ENCODE results near the gene SPEF2. TPM values are rescaled to one million over a fixed set of nuclear protein-coding genes. Genes with fewer than 3 reads are reported as not detected.

SPEF2 gene
- total and polyA plus RNA-seq, 12 donors, result 3.3 to 19.7 (median 7.9) TPM

DNA sequence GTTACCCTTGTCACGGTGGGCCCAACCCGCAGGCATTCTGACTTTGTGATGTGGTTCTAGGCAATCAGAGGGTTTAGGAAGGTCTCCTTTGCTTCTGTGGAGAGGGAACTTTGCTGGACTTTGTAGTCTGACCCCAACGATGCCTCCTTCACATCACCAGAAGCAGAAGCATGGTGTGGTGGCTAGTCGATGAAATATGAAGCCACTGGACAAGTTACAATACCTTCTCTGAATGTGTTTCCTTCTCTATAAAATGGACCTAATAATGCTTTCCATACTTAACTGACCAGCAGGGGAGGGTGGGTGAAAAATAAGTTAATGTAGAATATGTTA lies 607 bp downstream of the SPEF2 start:
- H3K9me3 ChIP-seq (replicated peaks in 1 of 3), result no peaks in the 10 kb centered on the region
- H3K4me1 ChIP-seq (replicated peaks in 1 of 2), result no peaks in the 10 kb centered on the region
- no peaks in the 10 kb centered on the region for H3K27me3 ChIP-seq
- DNase-seq, result no peak
- no peak overlapping the region for H3K27ac ChIP-seq
- TF ChIP-seq, protein P1, sequence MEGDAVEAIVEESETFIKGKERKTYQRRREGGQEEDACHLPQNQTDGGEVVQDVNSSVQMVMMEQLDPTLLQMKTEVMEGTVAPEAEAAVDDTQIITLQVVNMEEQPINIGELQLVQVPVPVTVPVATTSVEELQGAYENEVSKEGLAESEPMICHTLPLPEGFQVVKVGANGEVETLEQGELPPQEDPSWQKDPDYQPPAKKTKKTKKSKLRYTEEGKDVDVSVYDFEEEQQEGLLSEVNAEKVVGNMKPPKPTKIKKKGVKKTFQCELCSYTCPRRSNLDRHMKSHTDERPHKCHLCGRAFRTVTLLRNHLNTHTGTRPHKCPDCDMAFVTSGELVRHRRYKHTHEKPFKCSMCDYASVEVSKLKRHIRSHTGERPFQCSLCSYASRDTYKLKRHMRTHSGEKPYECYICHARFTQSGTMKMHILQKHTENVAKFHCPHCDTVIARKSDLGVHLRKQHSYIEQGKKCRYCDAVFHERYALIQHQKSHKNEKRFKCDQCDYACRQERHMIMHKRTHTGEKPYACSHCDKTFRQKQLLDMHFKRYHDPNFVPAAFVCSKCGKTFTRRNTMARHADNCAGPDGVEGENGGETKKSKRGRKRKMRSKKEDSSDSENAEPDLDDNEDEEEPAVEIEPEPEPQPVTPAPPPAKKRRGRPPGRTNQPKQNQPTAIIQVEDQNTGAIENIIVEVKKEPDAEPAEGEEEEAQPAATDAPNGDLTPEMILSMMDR (IDR thresholded peaks at IDR 0.05), result no peak
- no peak for TF ChIP-seq POLR2A (IDR thresholded peaks at IDR 0.05)
- WGBS, 4 donors, result 0 to 3% (median 3%) methylated on average over 3 to 4 of the region's 4 CpGs
- intact Hi-C loops (cut with DNase I), result no loop called here
- H3K4me3 ChIP-seq, result peak overlapping the region; percentile 71 to 86 (median 78)
- no peaks in the 10 kb centered on the region for H3K36me3 ChIP-seq (replicated peaks in 1 of 2)

DNA sequence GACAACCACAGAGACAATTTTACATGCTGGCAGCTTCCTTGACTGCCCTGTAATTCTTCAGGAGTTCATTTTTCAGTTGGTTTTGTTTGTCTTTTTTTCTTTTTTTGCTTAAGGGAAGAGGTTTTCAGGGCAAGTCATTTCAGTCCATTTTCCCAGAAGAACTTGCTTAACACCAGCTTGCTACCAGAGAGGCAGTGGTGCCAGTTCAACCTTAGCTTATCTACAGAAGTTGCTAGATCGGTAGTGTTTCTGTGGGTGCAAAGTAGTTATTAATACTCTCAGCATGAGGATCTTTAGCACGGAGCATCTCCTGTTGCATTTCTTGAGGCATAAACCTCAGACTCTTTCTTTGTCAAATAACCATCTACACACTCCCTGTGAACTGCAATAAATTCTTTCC lies 1.1 kb downstream of the SPEF2 start:
- TF ChIP-seq POLR2A (IDR thresholded peaks at IDR 0.05), result no peak
- TF ChIP-seq, protein P1 (IDR thresholded peaks at IDR 0.05), result no peak
- Histone ChIP-seq H3K4me3 (peak overlapping the region in 1 of 4 donors; percentile 74), H3K27ac (no peak overlapping the region), H3K9me3 (replicated peaks in 1 of 3) (no peaks in the 10 kb centered on the region), H3K36me3 (replicated peaks in 1 of 2) (no peaks in the 10 kb centered on the region), H3K4me1 (replicated peaks in 1 of 2) (no peaks in the 10 kb centered on the region), H3K27me3 (no peaks in the 10 kb centered on the region)
- DNase-seq, result no peak
- intact Hi-C loops (cut with DNase I), result no loop called here
- 73 to 82% (median 81%) methylated on average over 2 of the region's 2 CpGs for WGBS, 4 donors

DNA sequence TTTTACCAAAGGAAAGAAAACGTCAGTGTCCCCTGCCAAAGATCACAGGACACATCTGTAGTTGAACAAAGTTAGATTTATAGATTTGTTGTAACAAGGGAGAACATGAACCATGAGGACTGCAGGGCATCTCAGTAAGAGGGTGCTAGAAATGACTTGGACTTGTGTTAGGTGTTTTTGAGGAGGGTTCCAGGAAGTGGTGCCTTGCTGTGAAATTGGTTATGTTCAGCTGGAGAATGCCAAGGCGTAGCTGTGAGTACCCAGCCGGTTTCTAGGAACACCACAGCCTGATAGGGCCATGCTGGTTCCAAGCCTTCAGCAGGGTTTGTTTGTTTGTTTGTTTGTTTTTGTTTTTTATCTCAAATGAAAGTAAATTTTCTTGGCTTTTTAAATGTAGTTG lies 5.3 kb downstream of the SPEF2 start:
- Histone ChIP-seq H3K27me3 (no peaks in the 10 kb centered on the region), H3K4me3 (no peak overlapping the region), H3K27ac (no peak overlapping the region), H3K4me1 (replicated peaks in 1 of 2) (no peaks in the 10 kb centered on the region), H3K9me3 (replicated peaks in 1 of 3) (no peaks in the 10 kb centered on the region), H3K36me3 (replicated peaks in 1 of 2) (no peaks in the 10 kb centered on the region)
- TF ChIP-seq, protein P1 (IDR thresholded peaks at IDR 0.05), result no peak
- no peak for TF ChIP-seq POLR2A (IDR thresholded peaks at IDR 0.05)
- no peak for DNase-seq
- intact Hi-C loops (cut with DNase I), result no loop called here
- 79 to 88% (median 85%) methylated on average over 3 of the region's 3 CpGs for WGBS, 4 donors

DNA sequence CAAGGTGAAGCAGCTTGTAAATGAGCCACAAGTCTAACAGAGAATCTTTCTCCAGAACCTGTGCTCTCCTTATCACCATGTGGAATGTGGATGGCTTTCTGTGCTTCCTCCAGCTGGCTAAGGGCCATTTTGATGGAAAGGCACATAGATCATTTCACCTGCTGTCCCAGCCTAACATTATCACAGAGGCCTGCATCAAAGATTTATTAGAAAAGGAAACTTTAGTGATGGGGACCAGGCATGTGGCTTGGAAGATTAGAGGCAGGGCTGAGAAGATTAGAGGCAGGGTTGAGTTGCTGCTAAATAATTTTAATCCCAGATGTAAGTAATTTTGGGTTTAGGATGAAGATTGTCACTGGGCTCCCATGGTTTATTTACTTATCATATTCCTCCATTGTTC lies 6.3 kb downstream of the SPEF2 start:
- no peaks in the 10 kb centered on the region for H3K36me3 ChIP-seq (replicated peaks in 1 of 2)
- no peak overlapping the region for H3K4me3 ChIP-seq
- TF ChIP-seq, protein P1 (IDR thresholded peaks at IDR 0.05), result no peak
- TF ChIP-seq POLR2A (IDR thresholded peaks at IDR 0.05), result no peak
- H3K27me3 ChIP-seq, result no peaks in the 10 kb centered on the region
- no peak overlapping the region for H3K27ac ChIP-seq
- no peaks in the 10 kb centered on the region for H3K9me3 ChIP-seq (replicated peaks in 1 of 3)
- no peak for DNase-seq
- intact Hi-C loops (cut with DNase I), result no loop called here
- no peaks in the 10 kb centered on the region for H3K4me1 ChIP-seq (replicated peaks in 1 of 2)
